Urinary bladder (tissue), 4 donors: Measurements from ENCODE around the gene LRRC38. TPM values are rescaled to one million over a fixed set of nuclear protein-coding genes. Genes with fewer than 3 reads are reported as not detected.
A peak's percentile ranks its signal among the peaks of the same experiment; 100 is the strongest.
"Not testable (repeated sequence)": the region's sequence is repeated elsewhere in the genome, so short reads cannot be mapped to it uniquely, and the experiment has no call there.

Experiments
- DNase-seq: peaks from one replicate; pipeline ENCODE4 v3.0.0-alpha.2; 2015; ENCODE audit errors: extremely low spot score
- H3K27ac ChIP-seq: one replicate; pipeline ENCODE4 v1.5.1; 2013; ENCODE audit warnings: low read depth, mild to moderate bottlenecking, moderate library complexity
- H3K36me3 ChIP-seq: one replicate; pipeline ENCODE4 v1.6.1; 2013; ENCODE audit warnings: mild to moderate bottlenecking, moderate library complexity; ENCODE audit not compliant: insufficient read depth
- H3K4me1 ChIP-seq: one replicate; pipeline ENCODE4 v1.6.1; 2013; ENCODE audit warnings: mild to moderate bottlenecking, moderate library complexity; ENCODE audit not compliant: insufficient read depth
- H3K4me3 ChIP-seq: one replicate; pipeline ENCODE4 v1.5.1; 2013; ENCODE audit warnings: low read depth, low read length
- whole genome bisulfite sequencing: extraction: QIAGEN DNeasy Blood & Tissue Kit; methylation state at CpG from one replicate; pipeline ENCODE4 v1.1.7; 2013; 5-methylcytosine and 5-hydroxymethylcytosine counted together
- polyA plus RNA-seq: library from polyadenylated mRNA; stranded (reverse); fragments of 200-250 nt; gene quantifications from one replicate; pipeline ENCODE4 v1.2.3, GENCODE V29; 2013
- total RNA-seq: library from RNA; depleted of rRNA; stranded (reverse); fragments of >200 nt; gene quantifications from one replicate; pipeline ENCODE4 v1.2.3, GENCODE V29; 2014
- donor health status: healthy with polysubstance abuse.
- donor health status: healthy.

LRRC38 gene, protein sequence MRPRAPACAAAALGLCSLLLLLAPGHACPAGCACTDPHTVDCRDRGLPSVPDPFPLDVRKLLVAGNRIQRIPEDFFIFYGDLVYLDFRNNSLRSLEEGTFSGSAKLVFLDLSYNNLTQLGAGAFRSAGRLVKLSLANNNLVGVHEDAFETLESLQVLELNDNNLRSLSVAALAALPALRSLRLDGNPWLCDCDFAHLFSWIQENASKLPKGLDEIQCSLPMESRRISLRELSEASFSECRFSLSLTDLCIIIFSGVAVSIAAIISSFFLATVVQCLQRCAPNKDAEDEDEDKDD
- total RNA-seq (0.53 TPM), polyA plus RNA-seq (0.98 TPM)

GRCh38 chr1:13513895-13514546 lies at the start of gene LRRC38:
Gene LRRC38, minus strand, starts transcription at chr1:13514003. Its CDS starts 410 bp downstream, at chr1:13513593.
- DNase-seq = no peak
- Histone ChIP-seq H3K36me3 (no peaks in the 10 kb centered on the region), H3K4me3 (peak within 1 kb of the TSS; percentile 29), H3K27ac (no peak within 1 kb of the TSS), H3K4me1 (no peaks in the 10 kb centered on the region)
- 5% methylated on average over 34 of the region's 34 CpGs for WGBS

- WGBS = 91% methylated on average over 11 of the region's 11 CpGs
- H3K27ac ChIP-seq, H3K4me1 ChIP-seq, DNase-seq, H3K4me3 ChIP-seq, H3K36me3 ChIP-seq: not testable (repeated sequence)
Observed at GRCh38 chr1:13562981-13563380, 49.2 kb upstream of the LRRC38 start.

- Histone ChIP-seq H3K4me1 (no peaks in the 10 kb centered on the region), H3K36me3 (no peaks in the 10 kb centered on the region), H3K4me3 (no peak overlapping the region), H3K27ac (no peak overlapping the region)
- 92% methylated on average over 6 of the region's 6 CpGs for WGBS
- no peak for DNase-seq
Observed at GRCh38 chr1:13560541-13560940, 46.7 kb upstream of the LRRC38 start.

GRCh38 chr1:13556224-13556764 lies 42.5 kb upstream of the LRRC38 start:
- no peak overlapping the region for H3K4me3 ChIP-seq
- 64% methylated on average over 6 of the region's 6 CpGs for WGBS
- DNase-seq = no peak
- H3K4me1 ChIP-seq = no peaks in the 10 kb centered on the region
- H3K27ac ChIP-seq = no peak overlapping the region
- no peaks in the 10 kb centered on the region for H3K36me3 ChIP-seq

DNA sequence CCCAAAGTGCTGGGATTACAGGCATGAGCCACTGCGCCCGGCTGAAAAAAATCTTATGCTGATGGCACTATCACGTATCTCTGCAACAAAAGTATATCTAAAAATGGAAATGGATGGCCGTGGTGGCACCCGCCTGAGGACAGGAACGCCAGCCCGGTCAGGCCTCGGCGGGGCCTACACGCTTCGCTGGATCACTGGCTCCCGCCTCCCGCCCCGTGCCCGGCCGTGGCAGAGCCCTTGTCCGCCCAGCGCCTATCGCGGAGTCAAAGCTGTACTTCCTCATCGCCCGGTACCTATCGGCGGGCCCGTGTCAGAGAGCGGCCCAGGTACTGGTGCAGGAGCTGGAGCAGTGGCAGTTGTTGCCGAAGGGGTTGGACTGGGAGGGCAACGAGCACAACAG lies 41.0 kb upstream of the LRRC38 start:
- Histone ChIP-seq H3K4me3 (no peak overlapping the region), H3K4me1 (no peaks in the 10 kb centered on the region), H3K36me3 (no peaks in the 10 kb centered on the region), H3K27ac (no peak overlapping the region)
- WGBS = 98% methylated on average over 28 of the region's 28 CpGs
- no peak for DNase-seq

DNA sequence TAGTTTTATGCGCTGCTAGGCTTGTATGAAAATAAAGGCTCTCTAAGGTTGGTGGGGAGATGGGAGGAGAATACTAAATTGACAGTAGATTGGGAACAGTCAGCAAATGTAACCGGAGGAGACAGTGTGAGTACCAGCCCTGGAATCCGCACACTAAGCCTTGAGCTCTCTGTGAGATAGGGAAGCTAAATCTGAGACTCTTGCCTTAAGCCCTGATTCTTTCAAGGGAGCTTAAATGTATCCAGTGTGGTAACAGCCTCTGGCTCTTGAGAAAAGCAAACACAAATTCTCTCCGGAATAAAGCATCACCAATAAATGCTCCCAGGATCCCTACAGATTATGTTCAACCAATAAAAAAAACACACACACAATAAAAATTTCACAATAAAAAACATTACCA lies 36.9 kb upstream of the LRRC38 start:
- Histone ChIP-seq H3K27ac (no peak overlapping the region), H3K36me3 (no peaks in the 10 kb centered on the region), H3K4me1 (no peaks in the 10 kb centered on the region), H3K4me3 (no peak overlapping the region)
- no peak for DNase-seq
- WGBS = 22% methylated on average over 4 of the region's 4 CpGs

DNA sequence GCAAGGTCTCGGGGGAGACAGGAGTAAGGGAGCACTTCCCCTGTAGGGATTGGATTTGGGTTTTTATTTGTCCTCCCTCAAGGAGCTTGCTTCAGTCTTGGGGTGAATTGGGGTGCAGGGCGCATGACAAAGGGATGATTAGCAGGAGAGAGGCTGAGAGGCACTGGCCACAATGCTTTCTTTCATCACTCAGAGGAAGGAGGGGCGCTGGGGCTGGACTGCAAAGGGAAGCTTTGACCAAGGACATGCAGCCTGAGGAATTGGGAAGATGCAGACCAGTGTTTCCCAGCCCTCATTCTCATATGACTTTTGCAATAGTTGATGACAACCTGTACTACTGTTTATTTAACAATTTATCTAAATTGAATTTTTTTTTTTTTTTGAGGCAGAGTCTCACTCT lies 35.7 kb upstream of the LRRC38 start:
- Histone ChIP-seq H3K4me3 (no peak overlapping the region), H3K27ac (no peak overlapping the region), H3K4me1 (no peaks in the 10 kb centered on the region), H3K36me3 (no peaks in the 10 kb centered on the region)
- 76% methylated on average over 3 of the region's 3 CpGs for WGBS
- DNase-seq = no peak

- Histone ChIP-seq H3K4me1 (no peaks in the 10 kb centered on the region), H3K4me3 (no peak overlapping the region), H3K36me3 (no peaks in the 10 kb centered on the region), H3K27ac (no peak overlapping the region)
- WGBS = 83% methylated on average over 6 of the region's 6 CpGs
- no peak for DNase-seq
Observed at GRCh38 chr1:13549021-13549420, 35.2 kb upstream of the LRRC38 start.

DNA sequence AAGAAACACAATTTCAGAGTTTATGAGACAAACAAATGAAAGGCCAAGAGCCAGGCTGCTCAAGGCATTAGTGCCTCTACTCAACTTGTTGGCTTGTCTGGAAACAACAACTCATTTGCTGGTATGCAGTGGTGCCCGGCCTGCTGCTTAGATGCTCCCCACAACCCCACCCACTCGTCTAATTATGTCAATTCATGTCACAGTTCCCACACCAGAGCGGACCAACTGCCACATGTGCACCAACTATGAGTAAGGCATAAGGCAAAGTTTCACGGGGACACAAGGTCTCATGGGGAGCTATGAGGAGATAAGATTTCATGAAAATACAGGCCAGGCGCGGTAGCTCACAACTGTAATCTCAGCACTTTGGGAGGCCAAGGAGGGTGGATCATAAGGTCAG lies 34.5 kb upstream of the LRRC38 start:
- DNase-seq = no peak
- H3K4me3 ChIP-seq = no peak overlapping the region
- no peaks in the 10 kb centered on the region for H3K4me1 ChIP-seq
- 84% methylated on average over 6 of the region's 6 CpGs for WGBS
- H3K36me3 ChIP-seq = no peaks in the 10 kb centered on the region
- H3K27ac ChIP-seq = no peak overlapping the region

DNA sequence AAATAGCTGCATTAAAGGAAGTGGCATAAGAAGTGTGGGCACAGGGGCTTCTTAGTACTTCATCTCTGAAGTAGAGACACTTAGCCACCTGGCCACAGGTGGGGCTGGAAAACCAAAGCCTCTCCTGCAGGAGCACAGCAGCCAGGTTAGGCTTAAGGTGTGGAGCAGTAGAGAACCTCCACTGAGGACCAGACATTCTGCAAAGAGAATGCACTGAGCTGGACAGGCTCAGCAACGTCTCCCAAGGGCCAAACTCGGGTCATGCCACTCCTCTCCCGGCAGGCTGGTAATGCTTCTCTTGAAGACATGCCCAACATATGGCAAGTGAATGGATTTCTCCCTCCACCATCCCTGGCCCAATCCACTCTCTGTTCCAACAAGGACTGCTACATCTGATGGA lies 33.0 kb upstream of the LRRC38 start:
- H3K27ac ChIP-seq = no peak overlapping the region
- H3K4me3 ChIP-seq = no peak overlapping the region
- no peaks in the 10 kb centered on the region for H3K36me3 ChIP-seq
- DNase-seq = no peak
- H3K4me1 ChIP-seq = no peaks in the 10 kb centered on the region
- WGBS = 73% methylated on average over 3 of the region's 3 CpGs

GRCh38 chr1:13544221-13544556 lies 30.4 kb upstream of the LRRC38 start:
- DNase-seq = no peak
- H3K4me3 ChIP-seq = no peak overlapping the region
- no peaks in the 10 kb centered on the region for H3K4me1 ChIP-seq
- no peak overlapping the region for H3K27ac ChIP-seq
- H3K36me3 ChIP-seq = no peaks in the 10 kb centered on the region
- WGBS = 54% methylated on average over 5 of the region's 5 CpGs

DNA sequence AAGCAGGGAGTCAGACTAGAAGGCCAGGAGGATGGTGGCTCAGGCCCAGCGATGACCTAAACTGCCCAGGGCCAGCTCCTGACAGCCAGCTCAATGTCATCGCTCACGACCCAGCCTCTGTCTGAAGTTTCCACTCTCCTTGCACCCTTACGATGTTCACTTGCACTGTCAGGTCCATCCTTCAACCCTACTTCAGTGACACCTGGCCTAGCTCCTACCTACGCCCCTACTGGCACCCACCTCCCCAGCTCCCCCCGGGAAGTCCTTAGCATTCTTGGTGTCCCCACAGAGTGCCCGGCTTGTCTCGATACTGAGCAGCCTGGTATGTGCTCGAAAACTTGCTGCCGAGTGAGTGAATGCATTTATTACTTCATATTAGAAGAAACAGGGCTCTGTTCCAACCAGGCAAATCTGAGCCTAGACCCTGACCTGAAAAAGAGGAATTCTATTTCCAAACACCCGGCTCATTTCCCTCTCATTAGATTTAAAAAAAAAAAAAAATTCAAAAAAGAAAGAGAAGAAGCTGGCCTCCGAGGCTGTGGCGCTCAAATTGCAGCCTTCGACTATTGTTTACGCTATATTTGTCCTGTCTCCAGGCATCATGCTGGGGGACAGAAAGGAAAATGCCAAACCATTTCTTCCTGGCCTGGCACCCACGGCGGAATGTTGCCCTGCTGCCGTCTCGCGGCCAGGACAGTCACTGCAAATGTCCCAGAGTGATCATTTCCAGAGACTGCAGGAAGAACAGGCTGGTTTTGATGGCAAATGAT lies 29.8 kb upstream of the LRRC38 start:
- Histone ChIP-seq H3K4me3 (no peak overlapping the region), H3K36me3 (no peaks in the 10 kb centered on the region), H3K4me1 (no peaks in the 10 kb centered on the region), H3K27ac (no peak overlapping the region)
- DNase-seq = no peak
- WGBS = 42% methylated on average over 20 of the region's 20 CpGs

- Histone ChIP-seq H3K36me3 (no peaks in the 10 kb centered on the region), H3K27ac (no peak overlapping the region), H3K4me3 (no peak overlapping the region), H3K4me1 (no peaks in the 10 kb centered on the region)
- 92% methylated on average over 13 of the region's 13 CpGs for WGBS
- DNase-seq = no peak
Observed at GRCh38 chr1:13541435-13542215, 27.8 kb upstream of the LRRC38 start.
